ENCODE results near the gene TMEM208. TPM values are rescaled to one million over a fixed set of nuclear protein-coding genes. Genes with fewer than 3 reads are reported as not detected.

The TMEM208 gene
- total RNA-seq, 1 donor from 2014 or later = 49.2 TPM

- no peaks in the 10 kb centered on the region for H3K36me3 Mint-ChIP-seq
- TF ChIP-seq, protein P1, sequence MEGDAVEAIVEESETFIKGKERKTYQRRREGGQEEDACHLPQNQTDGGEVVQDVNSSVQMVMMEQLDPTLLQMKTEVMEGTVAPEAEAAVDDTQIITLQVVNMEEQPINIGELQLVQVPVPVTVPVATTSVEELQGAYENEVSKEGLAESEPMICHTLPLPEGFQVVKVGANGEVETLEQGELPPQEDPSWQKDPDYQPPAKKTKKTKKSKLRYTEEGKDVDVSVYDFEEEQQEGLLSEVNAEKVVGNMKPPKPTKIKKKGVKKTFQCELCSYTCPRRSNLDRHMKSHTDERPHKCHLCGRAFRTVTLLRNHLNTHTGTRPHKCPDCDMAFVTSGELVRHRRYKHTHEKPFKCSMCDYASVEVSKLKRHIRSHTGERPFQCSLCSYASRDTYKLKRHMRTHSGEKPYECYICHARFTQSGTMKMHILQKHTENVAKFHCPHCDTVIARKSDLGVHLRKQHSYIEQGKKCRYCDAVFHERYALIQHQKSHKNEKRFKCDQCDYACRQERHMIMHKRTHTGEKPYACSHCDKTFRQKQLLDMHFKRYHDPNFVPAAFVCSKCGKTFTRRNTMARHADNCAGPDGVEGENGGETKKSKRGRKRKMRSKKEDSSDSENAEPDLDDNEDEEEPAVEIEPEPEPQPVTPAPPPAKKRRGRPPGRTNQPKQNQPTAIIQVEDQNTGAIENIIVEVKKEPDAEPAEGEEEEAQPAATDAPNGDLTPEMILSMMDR (conservative IDR thresholded peaks at IDR 0.05) = no peak
- no peak overlapping the region for H3K4me3 Mint-ChIP-seq
- H3K9me3 Mint-ChIP-seq = no peaks in the 10 kb centered on the region
- no peaks in the 10 kb centered on the region for H3K4me1 Mint-ChIP-seq (ENCODE audit: unreplicated experiment)
- H3K27me3 Mint-ChIP-seq = no peaks in the 10 kb centered on the region
- no peak for DNase-seq (ENCODE audit: extremely low spot score, unreplicated experiment)
- no peak overlapping the region for H3K27ac Mint-ChIP-seq
These were observed 24.5 kb upstream of the TMEM208 start for GRCh38 chr16:67202426-67202825.

- TF ChIP-seq, protein P1 (conservative IDR thresholded peaks at IDR 0.05) = no peak
- H3K9me3 Mint-ChIP-seq = no peaks in the 10 kb centered on the region
- no peaks in the 10 kb centered on the region for H3K27me3 Mint-ChIP-seq
- no peak for DNase-seq (ENCODE audit: extremely low spot score, unreplicated experiment)
- no peaks in the 10 kb centered on the region for H3K4me1 Mint-ChIP-seq (ENCODE audit: unreplicated experiment)
- no peaks in the 10 kb centered on the region for H3K36me3 Mint-ChIP-seq
- H3K4me3 Mint-ChIP-seq = no peak overlapping the region
- H3K27ac Mint-ChIP-seq = no peak overlapping the region
These were observed 23.9 kb upstream of the TMEM208 start for GRCh38 chr16:67202956-67203493.

DNA sequence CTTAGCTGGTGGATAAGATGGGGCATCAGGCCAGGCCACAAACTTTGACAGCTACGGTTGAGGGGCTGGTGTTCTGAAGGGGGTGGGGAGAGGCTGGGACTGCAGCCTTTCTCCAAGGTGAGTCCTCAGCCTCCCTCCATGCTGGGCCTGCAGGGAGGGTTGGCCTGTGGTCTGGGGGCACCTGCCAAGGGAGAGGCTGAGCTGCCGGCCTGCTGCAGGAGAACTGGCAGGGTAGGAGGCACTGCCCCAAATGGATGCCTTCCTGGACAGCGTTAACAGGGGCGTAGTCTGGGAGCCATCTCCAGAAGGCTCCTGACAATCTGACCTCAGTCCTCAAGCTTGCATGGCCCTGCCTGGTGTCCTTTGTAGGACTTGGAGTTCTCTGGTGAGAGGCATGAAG lies 22.9 kb upstream of the TMEM208 start:
- H3K27me3 Mint-ChIP-seq = no peaks in the 10 kb centered on the region
- TF ChIP-seq, protein P1 (conservative IDR thresholded peaks at IDR 0.05) = no peak

DNA sequence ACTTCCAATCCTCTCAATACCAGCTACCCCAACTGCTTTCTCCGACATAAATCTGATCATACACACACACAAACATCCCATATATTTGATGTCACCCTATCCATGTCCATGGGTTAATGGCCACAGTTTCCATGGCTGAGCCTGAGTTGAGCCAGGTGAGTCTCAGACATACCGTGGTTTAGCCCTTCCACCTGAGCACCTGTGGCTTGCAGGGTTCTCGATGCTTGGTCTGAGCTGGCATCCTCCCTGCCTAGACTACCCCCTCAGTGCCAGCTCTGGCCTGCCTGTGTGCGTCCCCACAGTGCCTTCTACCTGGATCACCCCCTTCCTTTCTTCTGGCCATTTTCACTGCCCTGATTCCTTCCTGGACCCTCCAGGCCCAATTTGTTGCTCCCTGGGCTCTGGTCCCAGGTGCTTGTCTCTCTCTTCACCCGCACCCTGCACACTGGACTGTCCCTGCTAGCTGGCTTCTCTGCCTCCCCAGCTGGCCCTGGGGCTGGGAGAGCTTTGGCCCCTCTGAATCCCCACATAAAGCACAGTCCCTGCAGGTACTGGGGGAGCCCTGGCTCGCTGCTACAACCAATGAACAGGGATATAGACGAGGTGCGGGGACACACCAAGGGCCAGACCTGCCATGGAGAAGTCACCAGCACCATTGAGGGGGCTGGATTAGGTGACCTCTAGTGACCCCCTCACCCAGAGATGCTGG lies 20.6 kb upstream of the TMEM208 start:
- H3K27me3 Mint-ChIP-seq = no peaks in the 10 kb centered on the region
- TF ChIP-seq, protein P1 (conservative IDR thresholded peaks at IDR 0.05) = no peak
- H3K9me3 Mint-ChIP-seq = no peaks in the 10 kb centered on the region
- H3K27ac Mint-ChIP-seq = no peak overlapping the region
- no peak overlapping the region for H3K4me3 Mint-ChIP-seq
- H3K36me3 Mint-ChIP-seq = no peaks in the 10 kb centered on the region
- no peak for DNase-seq (ENCODE audit: extremely low spot score, unreplicated experiment)
- no peaks in the 10 kb centered on the region for H3K4me1 Mint-ChIP-seq (ENCODE audit: unreplicated experiment)

More for the DNA sequence above, 22.9 kb upstream of the TMEM208 start:
- Mint-ChIP-seq H3K27ac (no peak overlapping the region), H3K4me3 (no peak overlapping the region), H3K9me3 (no peaks in the 10 kb centered on the region), H3K36me3 (no peaks in the 10 kb centered on the region), H3K4me1 (ENCODE audit: unreplicated experiment) (no peaks in the 10 kb centered on the region)
- DNase-seq (ENCODE audit: extremely low spot score, unreplicated experiment) = no peak

GRCh38 chr16:67206838-67207248 lies 20.1 kb upstream of the TMEM208 start:
- DNase-seq (ENCODE audit: extremely low spot score, unreplicated experiment) = no peak

More at GRCh38 chr16:67206838-67207248, 20.1 kb upstream of the TMEM208 start:
- Mint-ChIP-seq H3K27ac (no peak overlapping the region), H3K4me1 (ENCODE audit: unreplicated experiment) (no peaks in the 10 kb centered on the region), H3K36me3 (no peaks in the 10 kb centered on the region), H3K27me3 (no peaks in the 10 kb centered on the region), H3K4me3 (no peak overlapping the region), H3K9me3 (no peaks in the 10 kb centered on the region)
- TF ChIP-seq, protein P1 (conservative IDR thresholded peaks at IDR 0.05) = no peak

All from type B pancreatic cell (in vitro differentiated cells).